Measurements from ENCODE around the gene RFC4. TPM values are rescaled to one million over a fixed set of nuclear protein-coding genes. Genes with fewer than 3 reads are reported as not detected.
A peak's percentile ranks its signal among the peaks of the same experiment; 100 is the strongest.

RFC4 gene
- total and polyA plus RNA-seq, 4 donors: 12.2 to 16.9 (median 13.3) TPM

DNA sequence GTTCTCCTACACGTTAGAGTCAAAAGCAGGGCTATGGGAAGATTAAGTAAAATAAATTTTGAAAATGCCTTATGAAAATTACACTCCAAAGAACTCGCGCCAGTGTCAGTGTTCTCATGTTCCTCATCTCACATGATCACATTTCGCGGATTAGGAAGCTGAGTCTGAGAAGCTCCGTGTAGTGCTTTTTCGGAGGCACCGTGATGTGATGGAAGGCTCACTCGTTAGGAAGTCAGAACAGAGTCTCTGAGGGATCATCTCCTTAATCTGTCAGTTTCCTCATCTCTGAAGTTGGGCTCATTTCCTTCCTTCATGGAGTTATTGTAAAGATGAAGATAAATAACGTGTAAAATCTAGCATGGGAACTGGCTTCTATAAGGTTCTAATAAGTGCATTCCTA lies 39.5 kb upstream of the RFC4 start:
- H3K9ac ChIP-seq (ENCODE audit: insufficient read depth in 1 of 2, low read length in 2 of 2): no peak overlapping the region
- TF ChIP-seq, protein P1, sequence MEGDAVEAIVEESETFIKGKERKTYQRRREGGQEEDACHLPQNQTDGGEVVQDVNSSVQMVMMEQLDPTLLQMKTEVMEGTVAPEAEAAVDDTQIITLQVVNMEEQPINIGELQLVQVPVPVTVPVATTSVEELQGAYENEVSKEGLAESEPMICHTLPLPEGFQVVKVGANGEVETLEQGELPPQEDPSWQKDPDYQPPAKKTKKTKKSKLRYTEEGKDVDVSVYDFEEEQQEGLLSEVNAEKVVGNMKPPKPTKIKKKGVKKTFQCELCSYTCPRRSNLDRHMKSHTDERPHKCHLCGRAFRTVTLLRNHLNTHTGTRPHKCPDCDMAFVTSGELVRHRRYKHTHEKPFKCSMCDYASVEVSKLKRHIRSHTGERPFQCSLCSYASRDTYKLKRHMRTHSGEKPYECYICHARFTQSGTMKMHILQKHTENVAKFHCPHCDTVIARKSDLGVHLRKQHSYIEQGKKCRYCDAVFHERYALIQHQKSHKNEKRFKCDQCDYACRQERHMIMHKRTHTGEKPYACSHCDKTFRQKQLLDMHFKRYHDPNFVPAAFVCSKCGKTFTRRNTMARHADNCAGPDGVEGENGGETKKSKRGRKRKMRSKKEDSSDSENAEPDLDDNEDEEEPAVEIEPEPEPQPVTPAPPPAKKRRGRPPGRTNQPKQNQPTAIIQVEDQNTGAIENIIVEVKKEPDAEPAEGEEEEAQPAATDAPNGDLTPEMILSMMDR (IDR thresholded peaks at IDR 0.05; ENCODE audit: control extremely low read depth, extremely low read depth): no peak
- ATAC-seq (ENCODE audit: insufficient read depth, low FRiP score) (no peak), DNase-seq (no peak)
- WGBS, 2 donors: 59 to 65% methylated on average over 10 of the region's 10 CpGs
- H3K27ac ChIP-seq (ENCODE audit: low read depth in 1 of 2, low read length in 1 of 2): no peak overlapping the region
- H3K4me1 ChIP-seq (ENCODE audit: control insufficient read depth in 5 of 5, insufficient read depth in 5 of 5, low read length in 5 of 5): no peaks in the 10 kb centered on the region
- no peak overlapping the region for H3K4me3 ChIP-seq
- H3K9me3 ChIP-seq (ENCODE audit: control insufficient read depth in 4 of 4, insufficient read depth in 3 of 4, low read length in 3 of 4): peaks cover 0 to 3% (median 0%) of the 10 kb centered on the region in 4 donors
- H3K27me3 ChIP-seq (ENCODE audit: control insufficient read depth in 3 of 3, insufficient read depth in 3 of 3, low read length in 2 of 3): peaks cover 0 to 5% (median 2%) of the 10 kb centered on the region in 3 donors
- no peaks in the 10 kb centered on the region for H3K36me3 ChIP-seq (ENCODE audit: control insufficient read depth in 4 of 4, insufficient read depth in 4 of 4, low read length in 4 of 4)

- Histone ChIP-seq H3K9ac (ENCODE audit: insufficient read depth in 1 of 2, low read length in 2 of 2) (no peak overlapping the region), H3K9me3 (ENCODE audit: control insufficient read depth in 4 of 4, insufficient read depth in 3 of 4, low read length in 3 of 4) (peaks cover 0 to 3% (median 0%) of the 10 kb centered on the region in 4 donors), H3K27me3 (ENCODE audit: control insufficient read depth in 3 of 3, insufficient read depth in 3 of 3, low read length in 2 of 3) (peaks cover 0 to 5% (median 2%) of the 10 kb centered on the region in 3 donors), H3K27ac (ENCODE audit: low read depth in 1 of 2, low read length in 1 of 2) (no peak overlapping the region), H3K4me1 (ENCODE audit: control insufficient read depth in 5 of 5, insufficient read depth in 5 of 5, low read length in 5 of 5) (no peaks in the 10 kb centered on the region), H3K36me3 (ENCODE audit: control insufficient read depth in 4 of 4, insufficient read depth in 4 of 4, low read length in 4 of 4) (no peaks in the 10 kb centered on the region), H3K4me3 (no peak overlapping the region)
- 85 to 89% methylated on average over 11 of the region's 11 CpGs for WGBS, 2 donors
- TF ChIP-seq, protein P1 (IDR thresholded peaks at IDR 0.05; ENCODE audit: control extremely low read depth, extremely low read depth): no peak
- DNase-seq: no peak
- ATAC-seq (ENCODE audit: insufficient read depth, low FRiP score): no peak
Measured at GRCh38 chr3:186844908-186845307, 38.6 kb upstream of the RFC4 start.

DNA sequence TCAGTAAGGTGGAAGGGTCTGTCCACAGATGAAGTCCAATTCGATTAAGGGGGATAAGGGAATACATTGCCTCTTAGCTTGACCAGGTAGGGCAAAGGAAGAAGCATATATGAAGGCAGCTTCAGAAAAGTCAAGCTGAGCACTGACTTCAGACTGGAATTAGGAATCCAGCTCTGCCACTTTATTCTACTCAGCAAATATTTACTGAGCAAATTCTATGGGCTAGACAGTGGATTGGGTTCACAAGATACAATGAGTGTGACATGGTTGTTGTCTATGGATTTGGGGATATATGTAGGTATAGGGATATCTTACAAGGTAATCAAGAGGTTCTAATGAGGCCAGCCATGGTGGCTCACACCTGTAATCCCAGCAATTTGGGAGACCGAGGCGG lies 36.8 kb upstream of the RFC4 start:
- Histone ChIP-seq H3K27me3 (ENCODE audit: control insufficient read depth in 3 of 3, insufficient read depth in 3 of 3, low read length in 2 of 3) (peaks cover 0 to 5% (median 2%) of the 10 kb centered on the region in 3 donors), H3K27ac (ENCODE audit: low read depth in 1 of 2, low read length in 1 of 2) (no peak overlapping the region), H3K9me3 (ENCODE audit: control insufficient read depth in 4 of 4, insufficient read depth in 3 of 4, low read length in 3 of 4) (peaks cover 0 to 3% (median 0%) of the 10 kb centered on the region in 4 donors), H3K9ac (ENCODE audit: insufficient read depth in 1 of 2, low read length in 2 of 2) (no peak overlapping the region), H3K4me1 (ENCODE audit: control insufficient read depth in 5 of 5, insufficient read depth in 5 of 5, low read length in 5 of 5) (no peaks in the 10 kb centered on the region), H3K4me3 (no peak overlapping the region), H3K36me3 (ENCODE audit: control insufficient read depth in 4 of 4, insufficient read depth in 4 of 4, low read length in 4 of 4) (no peaks in the 10 kb centered on the region)
- DNase-seq: peak in 1 of 3 donors; percentile 29
- ATAC-seq (ENCODE audit: insufficient read depth, low FRiP score): no peak
- 80 to 89% methylated on average over 3 of the region's 3 CpGs for WGBS, 2 donors
- TF ChIP-seq, protein P1 (IDR thresholded peaks at IDR 0.05; ENCODE audit: control extremely low read depth, extremely low read depth): no peak

- H3K4me1 ChIP-seq (ENCODE audit: control insufficient read depth in 5 of 5, insufficient read depth in 5 of 5, low read length in 5 of 5): no peaks in the 10 kb centered on the region
Measured at GRCh38 chr3:186842426-186843038, 36.2 kb upstream of the RFC4 start, which contains the start of gene ADIPOQ. Gene ADIPOQ (plus strand): TSS chr3:186842710. CDS start chr3:186853059, 10,349 bp downstream.

More at GRCh38 chr3:186842426-186843038, 36.2 kb upstream of the RFC4 start, which contains the start of gene ADIPOQ:
- TF ChIP-seq, protein P1 (IDR thresholded peaks at IDR 0.05; ENCODE audit: control extremely low read depth, extremely low read depth): no peak
- WGBS, 2 donors: 85 to 91% methylated on average over 7 of the region's 7 CpGs
- no peak within 1 kb of the TSS for H3K4me3 ChIP-seq
- no peak within 1 kb of the TSS for H3K9ac ChIP-seq (ENCODE audit: insufficient read depth in 1 of 2, low read length in 2 of 2)
- H3K36me3 ChIP-seq (ENCODE audit: control insufficient read depth in 4 of 4, insufficient read depth in 4 of 4, low read length in 4 of 4): no peaks in the 10 kb centered on the region
- H3K27me3 ChIP-seq (ENCODE audit: control insufficient read depth in 3 of 3, insufficient read depth in 3 of 3, low read length in 2 of 3): peaks cover 0 to 5% (median 2%) of the 10 kb centered on the region in 3 donors
- H3K27ac ChIP-seq (ENCODE audit: low read depth in 1 of 2, low read length in 1 of 2): no peak within 1 kb of the TSS
- ATAC-seq (ENCODE audit: insufficient read depth, low FRiP score) (no peak), DNase-seq (no peak)
- peaks cover 0 to 3% (median 0%) of the 10 kb centered on the region in 4 donors for H3K9me3 ChIP-seq (ENCODE audit: control insufficient read depth in 4 of 4, insufficient read depth in 3 of 4, low read length in 3 of 4)
